K562 (cell line): ENCODE data around the gene CHD3. TPM values are rescaled to one million over a fixed set of nuclear protein-coding genes. Genes with fewer than 3 reads are reported as not detected.

ENCODE experiments used
- ATAC-seq: fragments of 200-7000 bp; cut with Tn5 transposase; 3 replicates; pipeline ENCODE4 v1.9.1; 2020; ENCODE audit warnings: moderate library complexity
- BruUV-seq: library from RNA; stranded (reverse); fragments of 400-500 nt; replicated peaks from 2 replicates; lab custom pipeline; 2021; lab: Mats Ljungman, UMichigan
- CTCF ChIA-PET: fragments of 300-600 bp; formaldehyde crosslinking; extraction: SDS; loops from one replicate; lab custom pipeline; 2021; ENCODE audit warnings: low intra/inter-chr PET ratio; lab: Yijun Ruan, JAX
- POLR2A ChIA-PET: fragments of 300-600, 350-650 bp; sonication (Branson Sonifier 250); formaldehyde crosslinking; extraction: SDS; loops from one replicate; lab custom pipeline; 2021; ENCODE audit warnings: antibody characterized with exemption, inconsistent platforms; lab: Yijun Ruan, JAX
- DNase-seq, 4 experiments: peaks; one replicate each; pipeline versions ENCODE4 v3.0.0 to v3.0.0-alpha.2; 2011 to 2018; ENCODE audit warnings: low spot score in 3 of 4, mixed read lengths in 3 of 4; ENCODE audit errors: extremely low read depth in 1 of 4
- FAIRE-seq: peaks from 2 replicates; lab custom pipeline; 2011; peaks lifted over from hg19 to GRCh38; lab: Jason Lieb, UNC
- H2AFZ ChIP-seq: 2 replicates; pipeline ENCODE4 v1.6.0; 2011; ENCODE audit warnings: low read depth, low read length, control low read depth, inconsistent platforms
- H3K27ac ChIP-seq: fragments of 200-600 bp; 3 replicates; pipeline ENCODE4 v1.8.0; 2011; ENCODE audit warnings: low read depth, mild to moderate bottlenecking, control low read depth, inconsistent platforms, low read length, moderate library complexity, mixed read lengths; ENCODE audit errors: extremely low read depth
- H3K27me3 ChIP-seq, 2 experiments: fragments of 300-600 bp in 1 of 2; 2 replicates in 1 of 2; 3 replicates in 1 of 2; pipeline versions ENCODE4 v1.6.0 to v1.8.0; 2011; ENCODE audit warnings: inconsistent platforms in 2 of 2, low read length in 2 of 2, mild to moderate bottlenecking in 1 of 2, mixed read lengths in 1 of 2, moderate library complexity in 1 of 2; ENCODE audit not compliant: control insufficient read depth in 2 of 2, insufficient read depth in 2 of 2
- H3K36me3 ChIP-seq: fragments of 300-600 bp; 3 replicates; pipeline ENCODE4 v1.8.0; 2011; ENCODE audit warnings: mild to moderate bottlenecking, low read length, inconsistent platforms; ENCODE audit not compliant: control insufficient read depth, insufficient read depth
- H3K4me1 ChIP-seq, 2 experiments: fragments of 200-600 bp in 1 of 2; replicated peaks in 1 of 2; 2 replicates in 1 of 2; 3 replicates in 1 of 2; pipeline versions ENCODE4 v1.5.1 to v1.8.0; 2011; ENCODE audit warnings: inconsistent platforms in 2 of 2, low read length in 2 of 2, mild to moderate bottlenecking in 1 of 2, mixed read lengths in 1 of 2, moderate library complexity in 1 of 2; ENCODE audit not compliant: control insufficient read depth in 2 of 2, insufficient read depth in 2 of 2
- H3K4me2 ChIP-seq: 2 replicates; pipeline ENCODE4 v1.6.1; 2011; ENCODE audit warnings: low read length, control low read depth, inconsistent platforms, mixed read lengths; ENCODE audit not compliant: insufficient read depth
- H3K4me3 ChIP-seq: fragments of 200-600 bp; sonication (generic), shearing (Covaris generic); 2 replicates; pipeline ENCODE4 v1.5.1; 2016; ENCODE audit warnings: control low read depth, inconsistent platforms
- H3K79me2 ChIP-seq: fragments of 200-600 bp; 3 replicates; pipeline ENCODE4 v1.8.0; 2011; ENCODE audit warnings: low read length, inconsistent platforms; ENCODE audit not compliant: control insufficient read depth, insufficient read depth
- H3K9ac ChIP-seq, 2 experiments: 2 replicates each; pipeline versions ENCODE4 v1.6.0 to v1.6.1; 2011; ENCODE audit warnings: low read depth in 2 of 2, low read length in 2 of 2, control low read depth in 1 of 2, inconsistent platforms in 1 of 2, mild to moderate bottlenecking in 1 of 2, mixed read lengths in 1 of 2; ENCODE audit not compliant: insufficient read depth in 1 of 2
- H3K9me1 ChIP-seq: one replicate; pipeline ENCODE4 v1.6.0; 2011; ENCODE audit warnings: inconsistent platforms, mild to moderate bottlenecking, low read length, moderate library complexity; ENCODE audit not compliant: control insufficient read depth, insufficient read depth
- H3K9me3 ChIP-seq: replicated peaks from 2 replicates; pipeline ENCODE4 v1.5.1; 2011; ENCODE audit warnings: low read depth, low read length, inconsistent platforms; ENCODE audit not compliant: control insufficient read depth, insufficient read depth
- H4K20me1 ChIP-seq: replicated peaks from 2 replicates; pipeline ENCODE4 v1.6.1; 2011; ENCODE audit warnings: low read length, inconsistent platforms, mixed read lengths; ENCODE audit not compliant: control insufficient read depth, insufficient read depth
- CGGBP1 ChIP-seq: fragments of 250-450 bp; sonication (Bioruptor Pico); IDR thresholded peaks from 2 replicates; pipeline ENCODE4 v1.9.0; 2021; ENCODE audit warnings: mild to moderate bottlenecking
- DPF2 ChIP-seq: fragments of 450-650 bp; IDR thresholded peaks from 2 replicates; pipeline ENCODE4 v1.6.1; 2016
- FOXK1 ChIP-seq: sonication (generic); formaldehyde crosslinking; IDR thresholded peaks from 2 replicates; pipeline ENCODE4 v1.8.0; 2022; ENCODE audit warnings: missing genetic modification reagents, mild to moderate bottlenecking, borderline replicate concordance
- GTF3C2 ChIP-seq: IDR thresholded peaks from 3 replicates; pipeline ENCODE4 v1.6.1; 2011; ENCODE audit warnings: borderline replicate concordance, mild to moderate bottlenecking, moderate library complexity; ENCODE audit not compliant: insufficient read length; ENCODE audit errors: extremely low read depth
- HDAC3 ChIP-seq: fragments of 450-650 bp; IDR thresholded peaks from 2 replicates; pipeline ENCODE4 v1.6.1; 2018; ENCODE audit warnings: borderline replicate concordance, mild to moderate bottlenecking, moderate library complexity; ENCODE audit not compliant: partially characterized antibody
- NR2C1 ChIP-seq, 2 experiments: fragments of 450-650 bp; IDR thresholded peaks; 2 replicates each; pipeline ENCODE4 v1.6.1; 2017; ENCODE audit warnings: mild to moderate bottlenecking in 2 of 2, antibody characterized with exemption in 1 of 2, inconsistent platforms in 1 of 2, missing compliant biosample characterization in 1 of 2, missing genetic modification characterization in 1 of 2
- NR2F6 ChIP-seq: fragments of 450-650 bp; formaldehyde crosslinking; IDR thresholded peaks from 2 replicates; pipeline ENCODE4 v1.4.0; 2020; ENCODE audit warnings: mild to moderate bottlenecking
- PHB2 ChIP-seq: fragments of 450-650 bp; IDR thresholded peaks from 2 replicates; pipeline ENCODE4 v1.6.1; 2017; ENCODE audit warnings: low read depth
- SMARCE1 ChIP-seq: fragments of 450-650 bp; IDR thresholded peaks from 2 replicates; pipeline ENCODE4 v1.7.1; 2016; ENCODE audit warnings: mild to moderate bottlenecking
- TCF15 ChIP-seq: fragments of 250-450 bp; sonication (Bioruptor Pico); IDR thresholded peaks from 2 replicates; pipeline ENCODE4 v1.8.0; 2022; ENCODE audit warnings: moderate library complexity, mild to moderate bottlenecking, inconsistent platforms
- ZBTB17 ChIP-seq: fragments of 450-650 bp; formaldehyde crosslinking; IDR thresholded peaks from 2 replicates; pipeline ENCODE4 v1.4.0; 2020; ENCODE audit warnings: mild to moderate bottlenecking
- ZKSCAN3 ChIP-seq: fragments of 250-450 bp; sonication (Bioruptor Pico); IDR thresholded peaks from 2 replicates; pipeline ENCODE4 v1.4.0; 2020
- ZNF140 ChIP-seq: fragments of 250-450 bp; sonication (Bioruptor Pico); IDR thresholded peaks from 2 replicates; pipeline ENCODE4 v1.8.0; 2021; ENCODE audit warnings: moderate library complexity, mild to moderate bottlenecking, inconsistent platforms
- ZNF75A ChIP-seq: fragments of 450-650 bp; formaldehyde crosslinking; IDR thresholded peaks from 2 replicates; pipeline ENCODE4 v1.4.0; 2020; ENCODE audit warnings: mild to moderate bottlenecking
- WGBS: fragments of 100-300 bp; shearing (Covaris generic); methylation state at CpG from one replicate; pipeline ENCODE4 v1.1.6; 2016; ENCODE audit warnings: low coverage, mixed read lengths; ENCODE audit not compliant: insufficient coverage; ENCODE audit errors: missing lambda C conversion rate; 5-methylcytosine and 5-hydroxymethylcytosine counted together
- in situ Hi-C: fragments of 300-500 bp; cut with MboI; formaldehyde crosslinking; loops from 4 replicates; pipeline ENCODE4 v1.15.0; 2018; ENCODE audit warnings: inconsistent platforms, mixed read lengths
- intact Hi-C: fragments of 100-400 bp; cut with micrococcal nuclease; formaldehyde crosslinking; loops from 2 replicates; pipeline ENCODE4 v1.14.2; 2022
- polyA plus RNA-seq, 8 experiments: library from polyadenylated mRNA; depleted of rRNA in 4 of 8; stranded (reverse) in 5 of 8; unstranded in 3 of 8; fragments of >200 nt; fragmentation: Nextera tagmentation in 2 of 8; fragmentation: Illumina TruSeq in 1 of 8; extraction: Ambion mirVana in 2 of 8; extraction: Trizol in 1 of 8; gene quantifications; 2 replicates each; pipeline versions ENCODE4 v1.2.1 to v1.2.3, GENCODE V29; 2011 to 2014; ENCODE audit warnings: inconsistent platforms in 1 of 8, missing spikeins in 1 of 8
- total RNA-seq, 7 experiments: library from RNA; depleted of rRNA in 6 of 7; stranded (reverse); fragments of >200 nt in 6 of 7; fragmentation: Illumina TruSeq in 2 of 7; extraction: Trizol in 2 of 7; gene quantifications; 2 replicates each; pipeline versions ENCODE4 v1.2.1 to v1.2.3, GENCODE V29; 2011 to 2021; ENCODE audit warnings: low replicate concordance in 1 of 7

The CHD3 gene
- total and polyA plus RNA-seq, 9 of the 15 experiments (the other 6 are each of a cell fraction or from before 2014, with no cell fraction given), result 0.39 to 38.2 (median 21.2) TPM

- WGBS, result 74% methylated on average over 7 of the region's 8 CpGs
- Histone ChIP-seq H3K36me3 (peaks cover 20% of the 10 kb centered on the region; the same call in 2 of the 3 replicates), H4K20me1 (no peaks in the 10 kb centered on the region), H3K9ac (peak overlapping the region; percentile 88 to 94; a peak in 2 of 4 replicates), H3K27me3 (no peaks in the 10 kb centered on the region), H3K4me1 (peaks cover 11 to 37% of the 10 kb centered on the region in 2 experiments; a peak in 4 of 5 replicates), H3K27ac (no peak overlapping the region), H3K4me2 (peak overlapping the region; percentile 93), H3K9me3 (no peaks in the 10 kb centered on the region), H3K79me2 (peaks cover 12% of the 10 kb centered on the region), H2AFZ (no peak overlapping the region), H3K9me1 (no peaks in the 10 kb centered on the region), H3K4me3 (peak overlapping the region; percentile 65)
- FAIRE-seq, result no peak
- intact Hi-C loops (loop anchor here (5.0 to 10.0 kb wide), 2 partner anchors 37 to 114 kb away; no protein-coding TSS in a partner anchor), in situ Hi-C loops (no loop called here)
- ChIA-PET CTCF (interaction anchor here (0.7 to 1.0 kb wide), 2 partner anchors 17 to 113 kb away, joined by 3 to 4 read pairs; no protein-coding TSS in a partner anchor), POLR2A (interaction anchor here (0.5 to 2.9 kb wide), 2 partner anchors 11 to 26 kb away, joined by 3 to 17 read pairs; no protein-coding TSS in a partner anchor)
- no peak for TF ChIP-seq TCF15 (CRISPR knock-in tag)
- no peak for TF ChIP-seq ZBTB17
- TF ChIP-seq CGGBP1, result no peak
- no peak for TF ChIP-seq PHB2
- TF ChIP-seq NR2C1 (IDR thresholded peaks at IDR 0.05), result no peak
- no peak for TF ChIP-seq NR2C1 (tag; IDR thresholded peaks at IDR 0.05)
- no peak for TF ChIP-seq ZNF75A (CRISPR knock-in tag)
- TF ChIP-seq GTF3C2, result no peak
- no peak for TF ChIP-seq HDAC3
- no peak for TF ChIP-seq NR2F6 (CRISPR knock-in tag)
- no peak for TF ChIP-seq DPF2
- TF ChIP-seq ZNF140 (CRISPR knock-in tag), result no peak
- TF ChIP-seq FOXK1, result no peak
- no peak for TF ChIP-seq SMARCE1
- no peak for TF ChIP-seq ZKSCAN3 (CRISPR knock-in tag)
- BruUV-seq, result no TSS peak
- DNase-seq, result no peak
- no peak for ATAC-seq
Observed at GRCh38 chr17:7859028-7859427, 29.6 kb upstream of the CHD3 start.
